Thoracic aorta (tissue), 2 donors: ENCODE results near the gene PSG11. TPM values are rescaled to one million over a fixed set of nuclear protein-coding genes. Genes with fewer than 3 reads are reported as not detected.
"Not testable (repeated sequence)": the region's sequence is repeated elsewhere in the genome, so short reads cannot be mapped to it uniquely, and the experiment has no call there.

Experiments used
- ATAC-seq: fragments of 150-250 bp; one replicate; pipeline ENCODE4 v1.8.0; 2017; ENCODE audit warnings: low read depth; ENCODE audit not compliant: insufficient number of reproducible peaks, low FRiP score
- DNase-seq: peaks from one replicate; pipeline ENCODE4 v3.0.0-alpha.2; 2020; ENCODE audit warnings: low spot score
- H3K27ac ChIP-seq, 2 donors: fragments of 200-600 bp; sonication (generic); 1 replicate in 1 of 2; 2 replicates in 1 of 2; pipeline ENCODE4 v1.5.1; 2016; ENCODE audit warnings: mild to moderate bottlenecking in 2 of 2, moderate library complexity in 2 of 2
- H3K27me3 ChIP-seq: fragments of 200-600 bp; sonication (generic); replicated peaks from 2 replicates; pipeline ENCODE4 v1.6.0; 2016; ENCODE audit warnings: mild to moderate bottlenecking; ENCODE audit not compliant: insufficient read depth
- H3K36me3 ChIP-seq: fragments of 200-600 bp; sonication (generic); one replicate; pipeline ENCODE4 v1.5.1; 2016
- H3K4me1 ChIP-seq, 2 donors: fragments of 200-600 bp; sonication (generic); 1 replicate in 1 of 2; 2 replicates in 1 of 2; pipeline versions ENCODE4 v1.5.1 to v1.6.0; 2016; ENCODE audit warnings: low read depth in 2 of 2, mild to moderate bottlenecking in 1 of 2; ENCODE audit not compliant: control insufficient read depth in 1 of 2
- H3K4me3 ChIP-seq: fragments of 200-600 bp; sonication (generic); 2 replicates; pipeline ENCODE4 v1.5.1; 2016; ENCODE audit warnings: mild to moderate bottlenecking
- H3K9me3 ChIP-seq: fragments of 200-600 bp; sonication (generic); 2 replicates; pipeline ENCODE4 v1.5.1; 2016
- total RNA-seq, 2 donors: library from RNA; depleted of rRNA; stranded (reverse); fragments of >200 nt; gene quantifications; one replicate each; pipeline versions ENCODE4 v1.1.0 to v1.2.3, GENCODE V29; 2016
- TF ChIP-seq, protein P1 (sequence below): fragments of 200-600 bp; sonication (generic); IDR thresholded peaks from one replicate; pipeline ENCODE4 v1.5.1; 2019; ENCODE audit warnings: antibody characterized with exemption

PSG11 gene
- total RNA-seq, 2 donors from 2014 or later: not detected

DNA sequence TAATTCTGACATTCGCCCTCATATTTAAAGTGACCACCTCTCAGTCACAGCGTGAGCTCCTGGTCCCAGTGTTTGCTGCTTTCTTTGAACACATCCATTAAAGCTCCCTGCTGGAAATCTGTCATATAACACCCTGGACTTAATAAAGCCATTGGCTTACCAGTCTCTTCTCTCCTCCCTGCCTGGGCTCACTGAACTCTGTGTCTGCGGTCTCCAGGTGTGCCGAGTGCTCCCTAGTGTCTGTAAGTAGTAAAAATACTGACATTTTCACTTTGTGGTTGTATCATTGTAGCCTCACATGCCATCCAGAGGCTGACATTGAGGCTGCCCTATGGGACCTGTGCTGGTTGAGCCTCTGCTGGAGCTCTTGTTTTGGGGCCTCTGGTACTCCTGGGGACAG lies 2.6 kb upstream of the PSG11 start:
- Histone ChIP-seq H3K9me3 (no peaks in the 10 kb centered on the region), H3K4me3 (no peak overlapping the region), H3K27me3 (no peaks in the 10 kb centered on the region), H3K4me1 (no peaks in the 10 kb centered on the region), H3K27ac (no peak overlapping the region), H3K36me3 (no peaks in the 10 kb centered on the region)
- TF ChIP-seq, protein P1, sequence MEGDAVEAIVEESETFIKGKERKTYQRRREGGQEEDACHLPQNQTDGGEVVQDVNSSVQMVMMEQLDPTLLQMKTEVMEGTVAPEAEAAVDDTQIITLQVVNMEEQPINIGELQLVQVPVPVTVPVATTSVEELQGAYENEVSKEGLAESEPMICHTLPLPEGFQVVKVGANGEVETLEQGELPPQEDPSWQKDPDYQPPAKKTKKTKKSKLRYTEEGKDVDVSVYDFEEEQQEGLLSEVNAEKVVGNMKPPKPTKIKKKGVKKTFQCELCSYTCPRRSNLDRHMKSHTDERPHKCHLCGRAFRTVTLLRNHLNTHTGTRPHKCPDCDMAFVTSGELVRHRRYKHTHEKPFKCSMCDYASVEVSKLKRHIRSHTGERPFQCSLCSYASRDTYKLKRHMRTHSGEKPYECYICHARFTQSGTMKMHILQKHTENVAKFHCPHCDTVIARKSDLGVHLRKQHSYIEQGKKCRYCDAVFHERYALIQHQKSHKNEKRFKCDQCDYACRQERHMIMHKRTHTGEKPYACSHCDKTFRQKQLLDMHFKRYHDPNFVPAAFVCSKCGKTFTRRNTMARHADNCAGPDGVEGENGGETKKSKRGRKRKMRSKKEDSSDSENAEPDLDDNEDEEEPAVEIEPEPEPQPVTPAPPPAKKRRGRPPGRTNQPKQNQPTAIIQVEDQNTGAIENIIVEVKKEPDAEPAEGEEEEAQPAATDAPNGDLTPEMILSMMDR: no peak
- no peak for ATAC-seq
- DNase-seq: no peak

DNA sequence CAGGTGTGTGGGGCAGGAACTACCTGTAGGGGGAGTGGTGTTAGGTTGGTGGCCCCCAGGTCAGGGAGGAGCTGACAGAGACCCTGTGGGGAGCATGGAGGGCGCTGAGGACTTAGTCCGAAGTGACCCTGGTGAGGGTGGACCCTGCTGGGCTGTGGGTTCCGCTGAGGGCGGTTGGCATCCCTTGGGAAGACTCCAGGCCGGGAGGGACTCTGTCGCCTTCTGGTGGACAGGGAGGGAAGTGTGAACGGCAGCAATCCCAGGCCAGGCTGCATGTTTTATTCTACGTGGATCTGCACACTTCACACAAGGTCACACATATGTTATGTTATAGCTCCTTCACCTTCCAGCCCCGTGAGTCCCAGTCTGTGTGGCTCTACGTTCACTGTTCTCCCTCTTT lies 1.7 kb upstream of the PSG11 start:
- H3K9me3 ChIP-seq, H3K27ac ChIP-seq, DNase-seq, H3K4me1 ChIP-seq, H3K27me3 ChIP-seq, H3K4me3 ChIP-seq, H3K36me3 ChIP-seq, ATAC-seq: not testable (repeated sequence)

DNA sequence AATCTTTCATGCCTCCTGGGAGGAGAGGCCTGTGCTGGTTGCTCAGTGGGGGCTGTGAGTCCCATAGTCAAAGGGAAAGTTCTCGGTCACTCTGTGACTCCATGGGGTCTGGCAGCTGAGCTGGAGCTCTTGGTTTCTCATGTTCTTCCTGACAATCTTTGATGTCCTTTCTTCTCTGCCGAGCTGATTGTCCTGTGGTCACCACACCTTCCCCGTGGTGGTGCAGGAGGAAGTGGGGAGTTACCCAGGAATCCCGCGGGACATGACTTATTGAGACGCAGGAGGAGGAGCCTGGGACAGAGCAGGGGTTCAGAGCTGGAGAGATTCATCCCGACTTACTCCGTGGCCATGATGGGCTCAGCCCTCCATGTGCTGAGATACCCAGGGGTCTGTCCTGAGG lies 792 bp upstream of the PSG11 start:
- not testable (repeated sequence) for H3K27me3 ChIP-seq, DNase-seq, H3K27ac ChIP-seq, H3K9me3 ChIP-seq, H3K4me3 ChIP-seq, H3K4me1 ChIP-seq, ATAC-seq, H3K36me3 ChIP-seq

DNA sequence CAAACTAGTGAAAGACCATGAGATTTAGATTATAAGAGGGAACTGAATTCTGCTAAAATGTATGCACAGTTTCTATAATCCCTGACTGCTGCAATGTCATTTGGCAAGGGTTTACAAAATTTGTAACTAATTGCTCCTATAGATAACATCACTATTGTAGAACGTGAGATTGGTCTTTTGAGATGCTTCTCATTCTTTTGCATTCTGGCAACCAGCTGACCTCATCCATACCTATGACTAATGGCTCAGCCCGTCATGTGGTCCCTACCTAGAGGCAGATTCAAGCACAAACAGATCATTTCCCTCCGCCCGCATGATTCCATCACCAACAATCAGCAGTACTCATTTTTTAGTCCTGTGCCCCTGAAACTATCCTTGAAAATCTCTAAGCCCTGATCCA lies 4.2 kb downstream of the PSG11 start:
- ATAC-seq, H3K27ac ChIP-seq, H3K4me1 ChIP-seq, H3K27me3 ChIP-seq, H3K9me3 ChIP-seq, H3K4me3 ChIP-seq, DNase-seq, H3K36me3 ChIP-seq: not testable (repeated sequence)

DNA sequence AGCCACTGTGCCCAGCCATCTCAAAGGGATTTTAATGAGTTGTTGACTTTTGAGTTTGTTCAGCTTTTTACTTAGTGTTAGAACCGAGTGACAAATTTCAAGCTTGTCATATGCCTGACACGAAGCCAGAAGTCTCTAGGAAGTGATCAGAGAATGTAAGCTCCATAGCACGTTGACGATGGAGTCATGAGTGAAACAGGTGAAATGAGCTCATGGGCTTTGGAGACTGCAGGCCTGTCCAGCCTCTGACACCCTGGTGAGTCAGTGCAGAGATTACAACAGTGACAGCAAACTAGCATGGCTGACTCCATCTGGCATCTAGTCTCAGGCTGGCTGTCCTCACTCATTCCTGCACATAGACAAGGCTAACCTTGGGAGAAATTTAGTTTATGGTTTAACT lies 4.6 kb downstream of the PSG11 start:
- H3K36me3 ChIP-seq, H3K4me3 ChIP-seq, ATAC-seq, H3K27me3 ChIP-seq, H3K4me1 ChIP-seq, DNase-seq, H3K27ac ChIP-seq, H3K9me3 ChIP-seq: not testable (repeated sequence)

DNA sequence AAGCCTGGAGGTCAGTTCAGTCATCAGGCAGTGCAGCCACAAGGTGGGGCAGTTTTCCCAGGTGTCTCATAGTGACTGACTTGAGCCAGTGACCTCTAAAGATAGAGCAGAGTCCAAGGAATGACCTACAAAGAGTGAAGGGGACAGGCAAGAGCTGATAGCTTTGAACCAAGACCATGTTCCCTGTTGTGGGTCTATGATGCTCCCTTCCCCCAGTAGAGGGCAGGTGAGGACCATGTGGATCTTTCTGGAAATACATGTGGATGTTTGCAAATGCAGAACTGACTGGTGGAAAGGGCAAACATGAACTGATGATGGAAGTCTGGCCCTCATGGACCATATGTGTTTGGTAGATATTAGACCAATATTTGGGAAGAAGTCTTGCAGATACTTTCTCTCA lies 6.7 kb downstream of the PSG11 start:
- H3K36me3 ChIP-seq, H3K4me3 ChIP-seq, H3K27ac ChIP-seq, ATAC-seq, H3K9me3 ChIP-seq, H3K4me1 ChIP-seq, DNase-seq, H3K27me3 ChIP-seq: not testable (repeated sequence)

DNA sequence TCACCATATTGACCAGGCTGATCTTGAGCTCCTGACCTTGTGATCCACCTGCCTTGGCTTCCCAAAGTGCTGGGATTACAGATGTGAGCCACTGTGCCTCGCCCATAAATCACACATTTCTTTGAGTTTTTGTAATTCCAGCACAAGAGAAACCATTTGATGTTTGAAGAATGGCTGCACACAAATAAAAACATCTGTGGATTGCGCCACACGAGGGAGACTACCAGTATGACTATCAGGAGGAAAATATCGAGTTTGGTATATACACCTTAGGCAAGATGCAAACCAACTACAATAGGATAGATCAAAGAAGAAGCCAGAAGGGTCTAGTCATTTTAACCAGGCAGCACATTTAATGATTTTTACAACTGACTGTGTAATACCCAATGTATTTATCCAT lies 20.4 kb downstream of the PSG11 start:
- not testable (repeated sequence) for ATAC-seq, H3K9me3 ChIP-seq

DNA sequence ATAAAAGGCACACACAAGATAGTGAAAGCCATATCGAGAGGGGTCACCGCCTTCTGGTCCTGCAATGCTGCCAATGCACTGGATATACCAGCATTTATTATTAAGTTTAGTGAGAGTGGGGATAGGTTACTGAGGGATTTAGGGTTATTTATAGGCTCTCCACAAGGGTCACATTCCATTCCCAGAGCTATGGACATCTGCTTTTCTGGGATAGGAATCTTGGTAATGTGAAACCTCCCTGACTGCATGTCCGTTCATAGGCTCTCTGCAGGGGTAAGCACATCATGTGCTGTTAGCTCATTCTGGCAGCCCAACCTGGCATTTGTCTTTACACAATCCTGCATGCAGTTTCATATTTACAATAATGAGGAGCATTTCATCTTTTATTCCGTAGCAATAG lies 21.4 kb downstream of the PSG11 start:
- not testable (repeated sequence) for H3K27ac ChIP-seq, H3K36me3 ChIP-seq, ATAC-seq, DNase-seq, H3K9me3 ChIP-seq, H3K4me3 ChIP-seq, H3K4me1 ChIP-seq, H3K27me3 ChIP-seq

More for the DNA sequence above, 20.4 kb downstream of the PSG11 start:
- not testable (repeated sequence) for H3K4me1 ChIP-seq, H3K27me3 ChIP-seq, H3K36me3 ChIP-seq, H3K4me3 ChIP-seq, H3K27ac ChIP-seq, DNase-seq

DNA sequence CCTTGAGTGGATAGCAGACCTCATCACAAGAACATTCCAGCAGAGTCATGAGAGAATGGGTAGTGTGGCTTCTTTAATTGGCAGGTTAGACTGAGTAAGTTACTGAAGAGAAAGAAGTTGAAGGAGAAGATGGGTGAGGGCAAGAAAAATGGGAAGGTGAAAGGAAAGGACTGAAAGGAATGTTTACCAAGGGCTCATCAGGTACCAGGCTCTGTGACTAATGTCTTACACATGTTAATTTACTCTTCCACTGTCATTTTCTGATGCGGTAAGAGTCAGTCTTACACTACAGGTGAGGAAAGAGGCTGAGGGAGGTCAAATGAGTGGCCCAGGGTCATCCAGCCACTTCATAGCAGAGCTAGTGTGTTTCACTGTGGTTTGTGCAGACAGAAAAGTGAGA lies 22.6 kb downstream of the PSG11 start:
- H3K36me3 ChIP-seq, DNase-seq, H3K4me3 ChIP-seq, ATAC-seq, H3K9me3 ChIP-seq, H3K27me3 ChIP-seq, H3K27ac ChIP-seq, H3K4me1 ChIP-seq: not testable (repeated sequence)

DNA sequence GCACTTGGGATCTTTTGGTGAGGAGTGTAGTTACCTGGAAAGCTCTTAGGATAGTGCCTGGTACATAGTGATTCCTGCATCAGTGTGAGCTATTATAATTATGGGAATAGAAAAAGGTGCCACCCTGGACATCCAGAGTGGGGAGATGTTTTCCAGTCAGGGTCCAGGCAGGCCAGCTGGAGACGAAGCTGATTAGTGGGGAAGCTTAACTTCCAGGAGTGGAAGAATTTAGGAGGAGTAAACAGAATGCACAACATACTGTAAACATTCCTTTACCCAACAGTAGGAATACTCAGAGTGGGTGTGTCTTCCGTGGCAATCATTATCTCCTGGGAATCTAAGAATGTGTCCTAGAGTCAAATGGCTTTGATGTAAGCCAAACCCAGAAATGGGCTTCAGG lies 23.3 kb downstream of the PSG11 start:
- H3K27ac ChIP-seq, DNase-seq, H3K9me3 ChIP-seq, H3K36me3 ChIP-seq, H3K4me1 ChIP-seq, H3K27me3 ChIP-seq, ATAC-seq, H3K4me3 ChIP-seq: not testable (repeated sequence)

DNA sequence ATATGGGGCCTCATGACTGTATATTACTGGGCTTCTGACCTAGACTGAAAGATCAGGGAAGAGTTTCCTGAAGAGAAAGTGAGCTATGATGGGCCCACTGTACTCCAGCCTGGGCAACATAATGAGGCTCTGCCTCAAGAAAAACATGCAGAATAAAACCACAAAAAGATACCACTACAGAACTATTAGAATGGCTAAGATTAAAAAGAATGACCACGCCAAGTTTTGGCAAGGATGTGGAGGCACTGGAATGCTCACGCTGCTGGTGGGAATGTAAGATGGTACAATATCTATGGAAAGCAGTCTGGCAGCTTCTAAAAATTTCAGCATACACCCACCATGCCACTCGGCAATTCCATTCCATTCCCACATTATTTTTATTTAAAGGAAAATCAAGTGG lies 30.1 kb downstream of the PSG11 start:
- H3K9me3 ChIP-seq, H3K27me3 ChIP-seq, H3K27ac ChIP-seq, H3K4me3 ChIP-seq, H3K4me1 ChIP-seq, DNase-seq, H3K36me3 ChIP-seq, ATAC-seq: not testable (repeated sequence)

DNA sequence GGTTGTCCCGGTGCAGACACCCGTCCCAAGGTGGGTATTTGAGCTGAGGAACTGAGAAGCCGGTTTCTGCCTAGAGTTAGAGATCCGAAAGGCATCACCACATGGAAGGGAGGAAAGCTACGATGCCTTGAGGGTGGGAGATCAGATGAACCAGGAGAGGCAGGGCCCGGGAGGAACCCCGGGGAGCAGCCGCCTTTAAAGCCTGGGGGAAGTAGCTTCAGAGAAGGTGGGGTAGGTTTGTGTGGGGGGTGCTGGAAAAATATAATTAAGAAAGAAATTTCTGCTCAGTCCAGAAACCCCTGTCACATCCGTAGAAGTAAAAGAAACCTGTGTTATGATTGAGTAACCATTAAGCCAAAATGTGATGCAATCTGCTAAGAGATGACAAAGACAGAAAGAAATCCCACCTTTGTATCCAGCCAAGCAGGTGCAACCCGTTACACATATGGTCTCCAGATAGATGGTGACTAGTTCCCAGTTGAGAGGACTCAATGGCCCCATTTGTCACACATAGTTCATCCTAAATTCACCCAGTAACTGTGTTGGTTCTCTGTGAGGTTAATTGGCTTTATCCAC lies 34.2 kb downstream of the PSG11 start:
- ATAC-seq: not testable (repeated sequence)

More for the DNA sequence above, 34.2 kb downstream of the PSG11 start:
- not testable (repeated sequence) for H3K4me1 ChIP-seq, H3K36me3 ChIP-seq, H3K27ac ChIP-seq, DNase-seq, H3K4me3 ChIP-seq, H3K27me3 ChIP-seq, H3K9me3 ChIP-seq
